ENCODE data around the gene RFC2. TPM values are rescaled to one million over a fixed set of nuclear protein-coding genes. Genes with fewer than 3 reads are reported as not detected.

RFC2 gene
- total RNA-seq, 1 donor from 2014 or later: 17.6 TPM

DNA sequence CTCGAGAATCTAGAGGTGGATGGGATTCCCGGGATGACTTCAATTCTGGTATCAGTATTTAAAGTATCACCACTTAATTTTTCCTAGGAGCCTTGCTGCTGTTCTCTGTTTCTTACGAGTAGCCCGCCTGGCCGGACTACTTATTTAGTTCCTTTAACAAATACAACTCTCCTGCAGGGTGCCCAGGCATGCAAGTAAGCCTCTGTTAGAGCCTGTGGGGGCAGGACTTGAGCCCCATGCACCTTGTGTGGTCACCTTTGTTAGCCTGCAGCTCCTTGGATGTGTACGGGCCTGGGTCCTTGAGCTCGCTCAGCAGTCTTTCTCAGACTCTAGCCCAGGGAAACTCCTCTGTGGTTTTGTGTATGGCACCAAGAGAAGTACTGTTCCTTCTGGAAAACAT, 63.9 kb downstream of the RFC2 start:
- no peak for DNase-seq

DNA sequence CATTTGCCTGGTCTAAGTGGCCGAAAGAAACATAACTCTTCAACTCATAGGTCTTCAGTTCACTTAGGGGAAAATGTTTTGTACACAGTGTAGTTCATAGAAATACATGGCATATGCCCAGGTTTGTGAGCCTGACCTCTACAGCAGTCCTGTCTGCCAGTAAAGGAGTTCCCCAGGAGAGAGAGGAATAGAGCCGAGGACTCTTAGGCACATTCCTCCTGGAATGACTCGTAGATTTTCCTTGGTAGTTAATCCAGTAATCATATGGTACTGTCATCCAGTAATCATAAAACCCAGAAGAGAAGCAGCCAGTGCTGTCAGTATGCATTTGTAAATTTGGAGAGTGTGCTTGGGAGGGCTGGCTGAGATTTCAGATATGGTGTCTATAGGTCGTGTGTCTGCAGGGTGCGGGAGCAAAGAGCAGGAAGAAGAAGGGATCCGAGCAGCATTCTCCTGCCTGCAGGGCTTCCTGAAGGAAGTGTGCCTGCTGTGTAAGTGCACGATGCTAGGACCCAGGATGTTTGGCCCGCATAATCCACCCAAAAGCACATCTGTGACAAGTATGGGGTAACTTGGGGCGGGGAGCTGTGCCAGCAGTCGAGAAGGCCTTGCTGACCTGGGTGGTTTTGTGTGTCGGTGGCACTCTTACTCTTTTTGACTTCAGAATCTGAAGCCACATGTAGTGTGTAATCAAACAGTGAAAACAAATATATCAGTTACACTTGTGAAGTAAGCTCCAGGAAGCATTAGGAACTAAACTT, 66.1 kb downstream of the RFC2 start:
- DNase-seq: no peak

DNA sequence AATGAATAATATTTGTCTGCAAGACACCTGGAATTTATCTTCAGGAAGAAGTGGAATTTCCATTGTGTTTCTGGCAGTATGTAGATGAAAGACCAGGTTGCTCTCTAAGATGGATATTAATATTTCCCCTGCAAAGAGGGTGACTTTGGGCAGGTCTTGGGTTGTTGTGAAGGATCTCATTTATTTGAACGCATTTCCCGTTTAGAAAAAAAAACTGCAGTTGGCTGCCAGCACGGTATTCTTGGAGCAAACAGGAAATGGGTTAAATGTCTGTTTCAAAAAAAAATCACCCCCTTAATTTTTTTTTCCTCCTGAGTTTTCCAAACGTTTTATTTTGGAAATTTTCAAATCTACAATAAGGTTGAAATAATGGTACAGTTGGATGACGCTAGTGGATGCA, 68.6 kb downstream of the RFC2 start:
- no peak for DNase-seq

- DNase-seq: no peak
Measured at GRCh38 chr7:74185016-74185415, 69.2 kb downstream of the RFC2 start.

- DNase-seq: no peak
Measured at GRCh38 chr7:74183653-74184450, 70.3 kb downstream of the RFC2 start.

- DNase-seq: no peak
Measured at GRCh38 chr7:74183142-74183541, 71.1 kb downstream of the RFC2 start.

DNA sequence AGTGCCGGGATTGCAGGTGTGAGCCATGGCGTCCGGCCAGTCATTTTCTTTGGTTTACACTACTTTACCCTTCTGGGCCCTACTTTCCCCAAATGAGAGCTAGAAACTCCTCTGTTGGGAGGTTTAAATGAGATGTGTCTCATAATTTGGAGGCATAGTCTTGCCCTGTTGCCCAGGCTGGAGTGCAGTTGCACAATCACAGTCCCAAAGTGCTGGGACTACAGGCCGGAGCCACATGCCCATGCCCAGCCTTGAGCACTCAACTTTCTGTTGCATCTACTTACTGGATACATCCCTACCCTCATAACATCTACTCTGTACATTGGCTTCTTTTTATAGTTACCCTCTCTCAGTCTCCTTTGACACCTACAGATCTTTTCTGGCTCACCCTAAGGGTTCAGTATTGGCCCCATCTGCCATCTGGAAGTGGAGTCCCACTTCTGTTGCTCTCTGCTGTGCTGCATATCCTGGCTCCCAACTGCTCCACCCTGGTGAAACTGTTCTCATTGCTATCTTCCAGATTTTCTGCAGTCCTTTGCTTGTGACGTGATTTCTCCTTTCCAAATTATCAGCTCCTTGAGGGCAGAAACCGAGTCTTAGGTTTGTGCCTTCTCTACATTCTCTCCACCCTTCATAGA, 71.6 kb downstream of the RFC2 start:
- no peak for DNase-seq

DNA sequence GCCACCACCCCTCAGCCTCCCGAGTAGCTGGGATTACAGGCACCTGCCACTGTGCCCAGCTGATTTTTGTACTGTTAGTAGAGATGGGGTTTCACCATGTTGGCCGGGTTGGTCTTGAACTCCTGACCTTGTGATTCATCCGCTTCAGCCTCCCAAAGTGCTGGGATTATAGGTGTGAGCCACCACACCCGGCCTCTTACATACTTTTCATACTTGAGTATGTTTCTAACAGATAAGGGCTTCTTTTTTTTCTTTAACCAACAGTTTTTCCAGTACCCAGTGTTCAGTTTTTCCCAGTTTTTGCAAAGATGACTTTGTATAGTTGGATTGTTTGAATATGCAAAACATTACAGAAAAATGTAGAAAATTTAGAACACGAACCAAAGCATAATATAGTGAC, 72.4 kb downstream of the RFC2 start:
- DNase-seq: no peak

Small RNAs within 50 kb of the gene (small RNA-seq; reads per million reads assigned to genes)
- 7.2 reads per million, percentile 93 among the genes with 10 or more reads in this experiment for gene MIR590 (ENCODE audit: low replicate concordance)

Other genes with a start within 250 kb of the RFC2 start
- 208 TPM for gene ELN, start 226.2 kb downstream of the RFC2 start, total RNA-seq
- 11.3 TPM for gene LIMK1, start 170.6 kb downstream of the RFC2 start, total RNA-seq
- 219 TPM for gene EIF4H, start 80.0 kb downstream of the RFC2 start, total RNA-seq
- 2.9 TPM for gene LAT2, start 44.4 kb downstream of the RFC2 start, total RNA-seq
- 39.0 TPM for gene CLIP2, start 35.0 kb upstream of the RFC2 start, total RNA-seq
- gene GTF2IRD1, start 199.5 kb upstream of the RFC2 start, total RNA-seq: 32.6 TPM